Right lobe of liver (tissue), 4 donors: ENCODE data around the gene CACNA2D4.

Experiments used
- CTCF ChIP-seq, 4 donors: fragments of 200-600 bp in 3 of 4; fragments of 450-650 bp in 1 of 4; IDR thresholded peaks; one replicate each; pipeline versions ENCODE4 v1.5.1 to v1.8.0; 2016 to 2022; ENCODE audit warnings: antibody characterized with exemption in 4 of 4, mild to moderate bottlenecking in 2 of 4
- POLR2A ChIP-seq: fragments of 450-650 bp; IDR thresholded peaks from one replicate; pipeline ENCODE4 v1.6.1; 2017; ENCODE audit warnings: antibody characterized with exemption, mild to moderate bottlenecking
- donor health status: DM: no; HTN: no; CAD: no.
- donor health status: DM: no; HTN: no; CAD: no.
- donor health status: DM: no; HTN: yes; CAD: no.

- TF ChIP-seq POLR2A (no peak), CTCF (IDR thresholded peaks at IDR 0.05) (no peak)
These were observed 142.1 kb downstream of the CACNA2D4 start for GRCh38 chr12:1776170-1776921.
